Astrocyte (in vitro differentiated cells and primary cell): Measurements from ENCODE around the gene ANGPTL1. TPM values are rescaled to one million over a fixed set of nuclear protein-coding genes. Genes with fewer than 3 reads are reported as not detected.
A peak's percentile ranks its signal among the peaks of the same experiment; 100 is the strongest.

Source experiments
- DNase-seq: peaks from one replicate; pipeline ENCODE4 v3.0.0-alpha.2; 2010; ENCODE audit warnings: low read depth
- FAIRE-seq: peaks from 2 replicates; lab custom pipeline; 2011; peaks lifted over from hg19 to GRCh38; lab: Jason Lieb, UNC
- H2AFZ ChIP-seq: 2 replicates; pipeline ENCODE4 v1.6.0; 2012; ENCODE audit warnings: low read depth, low read length, inconsistent platforms
- H3K27ac ChIP-seq: 2 replicates; pipeline ENCODE4 v1.5.1; 2011; ENCODE audit warnings: low read depth, low read length, inconsistent platforms
- H3K27me3 ChIP-seq: 2 replicates; pipeline ENCODE4 v1.6.0; 2011; ENCODE audit warnings: low read length, inconsistent platforms; ENCODE audit not compliant: insufficient read depth
- H3K36me3 ChIP-seq: 2 replicates; pipeline ENCODE4 v1.5.1; 2011; ENCODE audit warnings: low read length, inconsistent platforms; ENCODE audit not compliant: insufficient read depth
- H3K4me1 ChIP-seq: 2 replicates; pipeline ENCODE4 v1.5.1; 2011; ENCODE audit warnings: low read length, inconsistent platforms; ENCODE audit not compliant: insufficient read depth
- H3K4me2 ChIP-seq: 2 replicates; pipeline ENCODE4 v1.6.0; 2012; ENCODE audit warnings: low read length, inconsistent platforms
- H3K4me3 ChIP-seq: 2 replicates; pipeline ENCODE4 v1.5.1; 2011; ENCODE audit warnings: low read depth, mild to moderate bottlenecking, low read length, inconsistent platforms; ENCODE audit not compliant: insufficient read depth
- H3K79me2 ChIP-seq: 2 replicates; pipeline ENCODE4 v1.6.0; 2012; ENCODE audit warnings: mild to moderate bottlenecking, low read length, inconsistent platforms; ENCODE audit not compliant: insufficient read depth
- H3K9ac ChIP-seq: 2 replicates; pipeline ENCODE4 v1.6.0; 2012; ENCODE audit warnings: mild to moderate bottlenecking, low read length, inconsistent platforms
- H3K9me3 ChIP-seq: 2 replicates; pipeline ENCODE4 v1.5.1; 2012; ENCODE audit warnings: low read depth, mild to moderate bottlenecking, low read length, inconsistent platforms; ENCODE audit not compliant: insufficient read depth
- H4K20me1 ChIP-seq: 2 replicates; pipeline ENCODE4 v1.6.0; 2012; ENCODE audit warnings: low read length, inconsistent platforms; ENCODE audit not compliant: insufficient read depth
- H3K27ac Mint-ChIP-seq: one replicate; pipeline ENCODE4 v1.8.0; 2021; ENCODE audit warnings: mild to moderate bottlenecking, mixed read lengths; ENCODE audit not compliant: unreplicated experiment
- H3K27me3 Mint-ChIP-seq: one replicate; pipeline ENCODE4 v1.8.0; 2021; ENCODE audit warnings: low read depth, mixed read lengths; ENCODE audit not compliant: unreplicated experiment
- H3K36me3 Mint-ChIP-seq: one replicate; pipeline ENCODE4 v1.8.0; 2021; ENCODE audit warnings: low read depth, mixed read lengths; ENCODE audit not compliant: unreplicated experiment
- H3K4me1 Mint-ChIP-seq: one replicate; pipeline ENCODE4 v1.8.0; 2021; ENCODE audit warnings: low read depth, mixed read lengths; ENCODE audit not compliant: unreplicated experiment
- H3K4me3 Mint-ChIP-seq: one replicate; pipeline ENCODE4 v1.8.0; 2021; ENCODE audit warnings: mild to moderate bottlenecking, moderate library complexity, mixed read lengths; ENCODE audit not compliant: unreplicated experiment
- H3K9me3 Mint-ChIP-seq: one replicate; pipeline ENCODE4 v1.8.0; 2021; ENCODE audit warnings: mild to moderate bottlenecking, mixed read lengths; ENCODE audit not compliant: unreplicated experiment
- EZH2 ChIP-seq: IDR thresholded peaks from 2 replicates; pipeline ENCODE4 v1.6.1; 2012; ENCODE audit warnings: mild to moderate bottlenecking, low read length, inconsistent platforms; ENCODE audit not compliant: insufficient read depth
- total RNA-seq: library from RNA; stranded (reverse); gene quantifications from 2 replicates; pipeline ENCODE4 v1.2.1, GENCODE V29; 2021
- TF ChIP-seq, protein P1 (sequence below): IDR thresholded peaks from 2 replicates; pipeline ENCODE4 v1.5.1; 2011; ENCODE audit warnings: low read depth, mild to moderate bottlenecking, inconsistent platforms, low read length, moderate library complexity; ENCODE audit not compliant: insufficient read depth

ANGPTL1 gene
- total RNA-seq, 1 donor from 2014 or later: 4.1 TPM

DNA sequence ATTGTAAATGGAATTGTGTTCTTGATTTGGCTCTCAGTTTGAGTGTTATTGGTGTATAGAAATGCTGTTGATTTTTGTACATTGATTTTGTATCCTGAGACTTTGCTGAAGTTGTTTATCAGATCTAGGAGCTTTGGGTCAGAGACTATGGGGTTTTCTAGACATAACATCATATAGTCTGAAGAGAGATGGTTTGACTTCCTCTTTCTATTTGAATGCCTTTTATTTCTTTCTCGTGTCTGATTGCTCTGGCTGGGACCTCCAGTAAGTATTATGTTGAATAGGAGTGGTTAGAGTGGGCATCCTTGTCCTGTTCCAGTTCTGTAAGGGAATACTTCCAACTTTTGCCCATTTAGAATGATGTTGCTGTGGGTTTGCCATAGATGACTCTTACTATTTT is 39.1 kb upstream of the ANGPTL1 start:
- Mint-ChIP-seq H3K27me3 (no peaks in the 10 kb centered on the region), H3K4me1 (peaks cover 11% of the 10 kb centered on the region), H3K9me3 (no peaks in the 10 kb centered on the region), H3K36me3 (peaks cover 22% of the 10 kb centered on the region), H3K4me3 (no peak overlapping the region), H3K27ac (no peak overlapping the region)
- Histone ChIP-seq H3K9me3 (no peaks in the 10 kb centered on the region), H3K36me3 (no peaks in the 10 kb centered on the region), H3K27ac (no peak overlapping the region), H3K4me1 (no peaks in the 10 kb centered on the region), H4K20me1 (no peaks in the 10 kb centered on the region), H3K9ac (no peak overlapping the region), H3K4me2 (no peak overlapping the region), H2AFZ (no peak overlapping the region), H3K4me3 (no peak overlapping the region), H3K79me2 (no peaks in the 10 kb centered on the region), H3K27me3 (no peaks in the 10 kb centered on the region)
- no peak for DNase-seq
- no peak for FAIRE-seq
- TF ChIP-seq, protein P1, sequence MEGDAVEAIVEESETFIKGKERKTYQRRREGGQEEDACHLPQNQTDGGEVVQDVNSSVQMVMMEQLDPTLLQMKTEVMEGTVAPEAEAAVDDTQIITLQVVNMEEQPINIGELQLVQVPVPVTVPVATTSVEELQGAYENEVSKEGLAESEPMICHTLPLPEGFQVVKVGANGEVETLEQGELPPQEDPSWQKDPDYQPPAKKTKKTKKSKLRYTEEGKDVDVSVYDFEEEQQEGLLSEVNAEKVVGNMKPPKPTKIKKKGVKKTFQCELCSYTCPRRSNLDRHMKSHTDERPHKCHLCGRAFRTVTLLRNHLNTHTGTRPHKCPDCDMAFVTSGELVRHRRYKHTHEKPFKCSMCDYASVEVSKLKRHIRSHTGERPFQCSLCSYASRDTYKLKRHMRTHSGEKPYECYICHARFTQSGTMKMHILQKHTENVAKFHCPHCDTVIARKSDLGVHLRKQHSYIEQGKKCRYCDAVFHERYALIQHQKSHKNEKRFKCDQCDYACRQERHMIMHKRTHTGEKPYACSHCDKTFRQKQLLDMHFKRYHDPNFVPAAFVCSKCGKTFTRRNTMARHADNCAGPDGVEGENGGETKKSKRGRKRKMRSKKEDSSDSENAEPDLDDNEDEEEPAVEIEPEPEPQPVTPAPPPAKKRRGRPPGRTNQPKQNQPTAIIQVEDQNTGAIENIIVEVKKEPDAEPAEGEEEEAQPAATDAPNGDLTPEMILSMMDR: no peak
- TF ChIP-seq EZH2: no peak

DNA sequence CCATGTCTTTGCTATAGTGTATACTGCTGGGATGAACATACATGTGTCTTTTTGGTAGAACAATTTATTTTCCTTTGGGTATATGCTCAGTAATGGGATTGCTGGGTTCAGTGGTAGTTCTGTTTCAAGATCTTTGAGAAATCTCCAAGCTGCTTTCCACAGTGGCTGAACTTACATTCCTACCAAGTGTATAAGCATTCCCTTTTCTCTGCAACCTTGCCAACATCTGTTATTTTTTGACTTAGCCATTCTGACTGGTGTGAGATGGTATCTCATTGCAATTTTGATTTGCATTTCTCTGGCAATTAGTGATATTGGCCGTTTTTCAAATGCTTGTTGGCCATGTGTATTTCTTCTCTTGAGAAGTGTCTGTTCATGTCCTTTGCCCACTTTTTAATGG is 37.5 kb upstream of the ANGPTL1 start:
- no peaks in the 10 kb centered on the region for H3K27me3 ChIP-seq
- H3K4me1 Mint-ChIP-seq: peaks cover 11% of the 10 kb centered on the region

More for the DNA sequence above, 37.5 kb upstream of the ANGPTL1 start:
- no peak overlapping the region for H3K9ac ChIP-seq
- H3K27ac Mint-ChIP-seq: no peak overlapping the region
- H3K79me2 ChIP-seq: no peaks in the 10 kb centered on the region
- H3K27ac ChIP-seq: no peak overlapping the region
- H3K9me3 Mint-ChIP-seq: no peaks in the 10 kb centered on the region
- H2AFZ ChIP-seq: no peak overlapping the region
- H3K27me3 Mint-ChIP-seq: no peaks in the 10 kb centered on the region
- no peaks in the 10 kb centered on the region for H3K9me3 ChIP-seq
- DNase-seq: peak; percentile 78
- H3K36me3 Mint-ChIP-seq: peaks cover 18% of the 10 kb centered on the region
- H3K36me3 ChIP-seq: no peaks in the 10 kb centered on the region
- no peak overlapping the region for H3K4me3 ChIP-seq
- FAIRE-seq: peak; percentile 56
- no peak overlapping the region for H3K4me3 Mint-ChIP-seq
- TF ChIP-seq, protein P1: no peak
- no peak for TF ChIP-seq EZH2
- H4K20me1 ChIP-seq: no peaks in the 10 kb centered on the region
- no peak overlapping the region for H3K4me2 ChIP-seq
- no peaks in the 10 kb centered on the region for H3K4me1 ChIP-seq
